NCI-H1930 (cell line): ENCODE data around the gene FSTL5.
A peak's percentile ranks its signal among the peaks of the same experiment; 100 is the strongest.

Source experiments
- DNase-seq, 2 experiments: peaks; one replicate each; lab custom pipeline; 2025; lab: John Stamatoyannopoulos, UW

The FSTL5 gene

GRCh38 chr4:161936625-161937550 lies 226.9 kb downstream of the FSTL5 start:
- no peak for DNase-seq

GRCh38 chr4:161931089-161931488 lies 232.7 kb downstream of the FSTL5 start:
- no peak for DNase-seq

- DNase-seq: no peak
Observed at GRCh38 chr4:161929956-161930355, 233.8 kb downstream of the FSTL5 start.

GRCh38 chr4:161926033-161926828 lies 237.6 kb downstream of the FSTL5 start:
- DNase-seq: no peak

- no peak for DNase-seq
Observed at GRCh38 chr4:161920304-161921052, 243.3 kb downstream of the FSTL5 start.

- no peak for DNase-seq
Observed at GRCh38 chr4:161919442-161920220, 244.2 kb downstream of the FSTL5 start.

- DNase-seq: no peak
Observed at GRCh38 chr4:161916035-161916434, 247.8 kb downstream of the FSTL5 start.

GRCh38 chr4:161907590-161907955 lies 256.2 kb downstream of the FSTL5 start:
- no peak for DNase-seq

- DNase-seq: no peak
Observed at GRCh38 chr4:161906836-161907589, 256.8 kb downstream of the FSTL5 start.

GRCh38 chr4:161900110-161900509 lies 263.7 kb downstream of the FSTL5 start:
- no peak for DNase-seq

GRCh38 chr4:161894493-161895167 lies 269.2 kb downstream of the FSTL5 start:
- no peak for DNase-seq

GRCh38 chr4:161894014-161894413 lies 269.8 kb downstream of the FSTL5 start:
- no peak for DNase-seq

GRCh38 chr4:161893566-161893965 lies 270.2 kb downstream of the FSTL5 start:
- DNase-seq: no peak

- DNase-seq: peak; percentile 31 to 71
Observed at GRCh38 chr4:161892951-161893350, 270.8 kb downstream of the FSTL5 start.

- DNase-seq: no peak
Observed at GRCh38 chr4:161883157-161883556, 280.6 kb downstream of the FSTL5 start.

GRCh38 chr4:161881370-161881769 lies 282.4 kb downstream of the FSTL5 start:
- no peak for DNase-seq

- DNase-seq: no peak
Observed at GRCh38 chr4:161869511-161869910, 294.3 kb downstream of the FSTL5 start.

- no peak for DNase-seq
Observed at GRCh38 chr4:161856711-161857326, 307.0 kb downstream of the FSTL5 start.

- DNase-seq: no peak
Observed at GRCh38 chr4:161850631-161851030, 313.2 kb downstream of the FSTL5 start.

- DNase-seq: no peak
Observed at GRCh38 chr4:161841759-161842158, 322.0 kb downstream of the FSTL5 start.
